GM12878 (cell line): Measurements from ENCODE around the gene MOB2.

ENCODE experiments used
- CEBPB ChIP-seq, 2 experiments: fragments of 150-350 bp in 1 of 2; IDR thresholded peaks; 2 replicates each; pipeline ENCODE4 v1.6.1; 2012 to 2014; ENCODE audit warnings: low read depth in 2 of 2, low read length in 2 of 2, borderline replicate concordance in 1 of 2, inconsistent platforms in 1 of 2
- CTCF ChIP-seq, 3 experiments: IDR thresholded peaks in 2 of 3; conservative IDR thresholded peaks in 1 of 3; 2 replicates each; pipeline ENCODE4 v1.5.1; 2011; ENCODE audit warnings: low read depth in 3 of 3, low read length in 3 of 3, mild to moderate bottlenecking in 3 of 3, control low read depth in 2 of 3, moderate library complexity in 2 of 3, inconsistent platforms in 1 of 3, mixed read lengths in 1 of 3; ENCODE audit not compliant: control insufficient read depth in 2 of 3, insufficient read depth in 1 of 3; ENCODE audit errors: extremely low read depth in 1 of 3
- TF ChIP-seq, protein P1 (sequence below): fragments of 450-650 bp; formaldehyde crosslinking; IDR thresholded peaks from 2 replicates; pipeline ENCODE4 v1.4.0; 2020; ENCODE audit warnings: mild to moderate bottlenecking, moderate library complexity

DNA sequence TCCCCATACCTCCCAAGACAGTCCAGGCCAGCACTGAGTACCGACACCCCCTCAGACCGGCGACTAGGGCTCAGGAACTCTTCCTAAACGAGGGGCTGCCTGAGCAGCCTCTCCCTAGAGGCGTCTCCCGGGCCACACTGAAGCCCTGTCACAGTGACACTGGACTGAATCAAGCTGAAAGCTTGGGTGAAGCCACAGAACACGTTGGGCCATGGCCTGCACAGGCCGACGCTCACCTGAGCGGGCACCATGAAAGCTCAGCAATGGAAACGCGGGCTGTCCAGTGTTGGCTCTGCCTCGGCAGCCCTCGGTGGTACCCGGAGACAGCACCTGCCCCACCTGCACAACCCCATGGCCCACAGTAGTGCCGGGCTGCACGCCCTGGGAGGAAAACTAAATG, 42.7 kb upstream of the MOB2 start:
- TF ChIP-seq CTCF (IDR thresholded peaks at IDR 0.05 in 2 of 3, conservative IDR thresholded peaks at IDR 0.05 in 1 of 3; ENCODE audit: control insufficient read depth in 2 of 3, extremely low read depth in 1 of 3, insufficient read depth in 1 of 3, low read depth in 3 of 3, low read length in 3 of 3) (no peak), CEBPB (IDR thresholded peaks at IDR 0.05; ENCODE audit: borderline replicate concordance in 1 of 2, low read depth in 2 of 2, low read length in 2 of 2) (no peak)
- TF ChIP-seq, protein P1, sequence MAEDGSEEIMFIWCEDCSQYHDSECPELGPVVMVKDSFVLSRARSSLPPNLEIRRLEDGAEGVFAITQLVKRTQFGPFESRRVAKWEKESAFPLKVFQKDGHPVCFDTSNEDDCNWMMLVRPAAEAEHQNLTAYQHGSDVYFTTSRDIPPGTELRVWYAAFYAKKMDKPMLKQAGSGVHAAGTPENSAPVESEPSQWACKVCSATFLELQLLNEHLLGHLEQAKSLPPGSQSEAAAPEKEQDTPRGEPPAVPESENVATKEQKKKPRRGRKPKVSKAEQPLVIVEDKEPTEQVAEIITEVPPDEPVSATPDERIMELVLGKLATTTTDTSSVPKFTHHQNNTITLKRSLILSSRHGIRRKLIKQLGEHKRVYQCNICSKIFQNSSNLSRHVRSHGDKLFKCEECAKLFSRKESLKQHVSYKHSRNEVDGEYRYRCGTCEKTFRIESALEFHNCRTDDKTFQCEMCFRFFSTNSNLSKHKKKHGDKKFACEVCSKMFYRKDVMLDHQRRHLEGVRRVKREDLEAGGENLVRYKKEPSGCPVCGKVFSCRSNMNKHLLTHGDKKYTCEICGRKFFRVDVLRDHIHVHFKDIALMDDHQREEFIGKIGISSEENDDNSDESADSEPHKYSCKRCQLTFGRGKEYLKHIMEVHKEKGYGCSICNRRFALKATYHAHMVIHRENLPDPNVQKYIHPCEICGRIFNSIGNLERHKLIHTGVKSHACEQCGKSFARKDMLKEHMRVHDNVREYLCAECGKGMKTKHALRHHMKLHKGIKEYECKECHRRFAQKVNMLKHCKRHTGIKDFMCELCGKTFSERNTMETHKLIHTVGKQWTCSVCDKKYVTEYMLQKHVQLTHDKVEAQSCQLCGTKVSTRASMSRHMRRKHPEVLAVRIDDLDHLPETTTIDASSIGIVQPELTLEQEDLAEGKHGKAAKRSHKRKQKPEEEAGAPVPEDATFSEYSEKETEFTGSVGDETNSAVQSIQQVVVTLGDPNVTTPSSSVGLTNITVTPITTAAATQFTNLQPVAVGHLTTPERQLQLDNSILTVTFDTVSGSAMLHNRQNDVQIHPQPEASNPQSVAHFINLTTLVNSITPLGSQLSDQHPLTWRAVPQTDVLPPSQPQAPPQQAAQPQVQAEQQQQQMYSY = no peak
